RWPE1 (cell line): ENCODE measurements around the gene DNAJC5.

ENCODE experiments used
- CTCF ChIA-PET: fragments of 350-600 bp; sonication (Branson Sonifier 250); formaldehyde crosslinking; extraction: SDS; loops from one replicate; lab custom pipeline; 2021; lab: Yijun Ruan, JAX
- POLR2A ChIA-PET: fragments of 400-600 bp; formaldehyde crosslinking; extraction: SDS; loops from one replicate; lab custom pipeline; 2020; ENCODE audit warnings: antibody characterized with exemption; ENCODE audit not compliant: low non-redundant PET; lab: Yijun Ruan, JAX
- DNase-seq: peaks from one replicate; pipeline ENCODE4 v3.0.0; 2012; ENCODE audit warnings: low spot score
- H3K27ac ChIP-seq: fragments of 450-650 bp; 2 replicates; pipeline ENCODE4 v1.5.1; 2017
- TF ChIP-seq, protein P1 (sequence below): fragments of 450-650 bp; conservative IDR thresholded peaks from 2 replicates; pipeline ENCODE4 v1.5.1; 2017; ENCODE audit warnings: low read depth, mild to moderate bottlenecking

The DNAJC5 gene

DNA sequence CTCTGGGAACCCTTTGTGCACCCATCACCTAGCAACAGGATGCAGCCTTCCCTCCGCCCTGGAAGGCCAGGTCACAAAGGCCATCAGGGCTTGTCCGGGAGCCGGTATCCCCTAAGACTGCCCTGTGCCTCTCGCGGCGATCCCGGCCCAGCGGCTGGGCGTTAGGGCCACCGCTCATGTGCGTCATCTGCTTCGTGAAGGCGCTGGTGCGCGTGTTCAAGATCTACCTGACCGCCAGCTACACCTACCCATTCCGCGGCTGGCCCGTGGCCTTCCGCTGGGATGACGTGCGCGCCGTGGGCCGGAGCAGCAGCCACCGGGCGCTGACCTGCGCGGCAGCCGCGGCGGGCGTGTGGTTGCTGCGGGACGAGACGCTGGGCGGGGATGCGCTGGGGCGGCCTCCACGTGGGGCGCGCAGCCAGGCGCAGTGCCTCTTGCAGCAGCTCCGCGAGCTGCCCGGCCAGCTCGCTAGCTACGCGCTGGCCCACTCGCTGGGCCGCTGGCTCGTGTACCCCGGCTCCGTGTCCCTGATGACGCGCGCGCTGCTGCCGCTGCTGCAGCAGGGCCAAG lies 33.5 kb upstream of the DNAJC5 start, which contains the start of gene ABHD16B:
TSS of gene ABHD16B (plus strand) at position 134 of the 570 bp plus-strand sequence. CDS start at position 177, 43 bp downstream.
- DNase-seq, result no peak
- TF ChIP-seq, protein P1, sequence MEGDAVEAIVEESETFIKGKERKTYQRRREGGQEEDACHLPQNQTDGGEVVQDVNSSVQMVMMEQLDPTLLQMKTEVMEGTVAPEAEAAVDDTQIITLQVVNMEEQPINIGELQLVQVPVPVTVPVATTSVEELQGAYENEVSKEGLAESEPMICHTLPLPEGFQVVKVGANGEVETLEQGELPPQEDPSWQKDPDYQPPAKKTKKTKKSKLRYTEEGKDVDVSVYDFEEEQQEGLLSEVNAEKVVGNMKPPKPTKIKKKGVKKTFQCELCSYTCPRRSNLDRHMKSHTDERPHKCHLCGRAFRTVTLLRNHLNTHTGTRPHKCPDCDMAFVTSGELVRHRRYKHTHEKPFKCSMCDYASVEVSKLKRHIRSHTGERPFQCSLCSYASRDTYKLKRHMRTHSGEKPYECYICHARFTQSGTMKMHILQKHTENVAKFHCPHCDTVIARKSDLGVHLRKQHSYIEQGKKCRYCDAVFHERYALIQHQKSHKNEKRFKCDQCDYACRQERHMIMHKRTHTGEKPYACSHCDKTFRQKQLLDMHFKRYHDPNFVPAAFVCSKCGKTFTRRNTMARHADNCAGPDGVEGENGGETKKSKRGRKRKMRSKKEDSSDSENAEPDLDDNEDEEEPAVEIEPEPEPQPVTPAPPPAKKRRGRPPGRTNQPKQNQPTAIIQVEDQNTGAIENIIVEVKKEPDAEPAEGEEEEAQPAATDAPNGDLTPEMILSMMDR, result no peak
- ChIA-PET POLR2A (interaction anchor here (0.7 kb wide), 1 partner anchor 104 kb away, joined by 4 read pairs; no protein-coding TSS in a partner anchor), CTCF (interaction anchor here (0.7 to 2.0 kb wide), 2 partner anchors 9 to 155 kb away, joined by 3 to 8 read pairs; no protein-coding TSS in a partner anchor)
- H3K27ac ChIP-seq, result peak within 1 kb of the TSS; percentile 40

- ChIA-PET CTCF (interaction anchor here (0.7 to 2.0 kb wide), 2 partner anchors 9 to 155 kb away, joined by 3 to 8 read pairs; no protein-coding TSS in a partner anchor), POLR2A (interaction anchor here (0.6 to 1.2 kb wide), 4 partner anchors 32 to 325 kb away, joined by 3 to 4 read pairs (median 3); partner anchors contain the start of gene PTK6)
- H3K27ac ChIP-seq, result peak overlapping the region; percentile 96
- TF ChIP-seq, protein P1, result no peak
- no peak for DNase-seq
These were observed 32.7 kb upstream of the DNAJC5 start for GRCh38 chr20:63861981-63862901.

DNA sequence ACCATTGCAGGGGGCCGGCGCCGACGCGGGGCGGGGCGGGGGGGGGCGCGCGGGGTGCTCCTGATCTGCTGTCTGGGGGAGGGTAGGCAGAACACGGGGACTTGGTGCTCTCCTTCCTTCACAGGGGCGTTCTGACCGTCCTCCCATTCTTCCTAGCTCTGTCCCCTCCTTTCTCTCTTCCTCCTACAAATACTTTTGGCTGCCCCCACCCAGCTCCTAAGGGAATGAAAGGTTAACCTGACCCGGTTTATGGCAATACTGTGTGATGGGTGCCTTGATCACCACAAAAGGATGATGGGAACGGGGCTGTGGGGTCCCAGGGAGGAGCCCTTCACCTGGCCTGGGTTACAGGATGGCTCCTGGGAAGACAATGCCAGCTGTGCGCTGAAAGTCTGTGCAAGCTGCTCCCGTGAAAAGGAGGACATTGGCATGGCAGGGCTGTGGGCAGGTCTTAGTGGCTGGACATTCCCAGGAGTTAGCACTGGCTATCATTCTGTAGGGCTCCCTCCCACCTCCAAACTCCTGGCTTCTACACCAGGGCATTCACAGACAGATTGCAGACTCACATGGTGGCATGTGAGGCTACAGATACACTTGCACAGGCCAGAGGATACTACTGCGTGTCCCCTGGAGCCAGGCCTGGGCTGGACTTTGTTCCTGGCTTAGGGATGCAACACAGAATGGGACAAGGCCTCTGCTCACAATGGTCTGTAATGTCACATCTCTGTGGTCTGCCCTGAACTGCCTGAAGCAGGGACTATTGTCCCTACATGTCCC lies 31.7 kb upstream of the DNAJC5 start:
- ChIA-PET CTCF (interaction anchor here (0.6 to 2.4 kb wide), 7 partner anchors 8 to 282 kb away, joined by 3 to 11 read pairs (median 4); partner anchors contain the start of gene LIME1), POLR2A (interaction anchor here (0.6 to 1.2 kb wide), 5 partner anchors 12 to 326 kb away, joined by 3 read pairs; partner anchors contain the start of gene PTK6)
- TF ChIP-seq, protein P1, result no peak
- H3K27ac ChIP-seq, result peak overlapping the region; percentile 96
- DNase-seq, result no peak

DNA sequence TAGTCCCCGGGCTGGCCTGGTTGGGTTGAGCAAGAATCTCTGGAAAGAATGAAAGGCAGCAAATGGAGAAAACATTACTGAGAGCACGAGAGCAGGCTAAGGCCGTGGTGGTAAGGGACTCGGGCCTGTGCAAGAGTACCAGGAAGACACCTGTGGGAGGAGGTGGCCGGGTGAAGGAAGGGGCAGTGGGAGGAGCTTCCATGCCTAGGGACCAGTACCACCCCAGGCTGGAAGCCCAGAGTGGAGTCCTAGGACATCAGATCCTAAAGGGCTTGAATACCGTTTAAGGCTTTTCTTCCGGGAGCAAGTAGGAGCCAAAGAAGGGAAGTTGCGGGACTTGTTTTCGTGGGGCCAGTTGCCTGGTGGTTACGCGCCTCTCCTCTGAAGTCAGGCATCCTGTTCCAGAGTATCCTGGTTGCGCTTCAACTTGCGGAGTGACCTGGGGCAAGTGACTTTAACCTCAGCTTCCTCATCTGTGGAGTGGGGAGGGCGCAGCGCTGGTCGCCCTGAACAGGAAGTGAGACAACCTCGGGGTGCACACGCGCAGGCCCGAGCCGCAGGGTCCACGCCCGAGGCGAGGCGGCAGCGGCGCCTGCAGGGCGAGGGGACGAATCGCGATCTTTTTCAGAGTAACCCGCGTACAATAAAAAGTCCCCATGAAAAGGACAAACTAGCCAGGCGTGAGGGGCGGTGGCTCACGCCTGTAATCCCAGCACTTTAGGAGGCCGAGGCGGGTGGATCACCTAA lies 31.0 kb upstream of the DNAJC5 start:
- POLR2A ChIA-PET, result interaction anchor here (0.6 to 2.5 kb wide), 8 partner anchors 10 to 117 kb away, joined by 3 to 10 read pairs (median 3); partner anchors contain the start of gene PRPF6

DNA sequence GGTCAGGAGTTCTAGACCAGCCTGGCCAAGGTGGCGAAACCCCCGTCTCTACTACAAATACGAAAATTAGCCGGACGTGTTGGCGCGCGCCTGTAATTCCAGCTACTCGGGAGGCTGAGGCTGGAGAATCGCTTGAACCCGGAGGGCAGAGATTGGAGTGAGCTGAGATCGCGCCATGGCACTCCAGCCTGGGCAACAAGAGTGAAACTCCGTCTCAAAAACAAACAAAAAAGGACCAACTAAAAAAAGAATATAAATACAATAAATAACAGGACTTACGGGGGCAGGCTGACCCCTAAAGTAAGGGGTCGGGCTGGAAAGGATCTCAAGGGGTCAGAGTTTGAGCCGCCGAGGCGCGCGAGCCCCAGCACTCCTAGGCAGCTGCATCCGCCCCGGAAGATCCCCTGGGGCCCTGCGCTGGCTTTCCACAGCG lies 30.4 kb upstream of the DNAJC5 start:
- ChIA-PET CTCF (interaction anchor here (0.6 to 2.4 kb wide), 12 partner anchors 10 to 1142 kb away, joined by 3 to 11 read pairs (median 5); partner anchors contain the start of gene LIME1), POLR2A (interaction anchor here (0.6 to 2.5 kb wide), 15 partner anchors 10 to 303 kb away, joined by 3 to 10 read pairs (median 3); partner anchors contain the start of gene PRPF6)
- TF ChIP-seq, protein P1, result peak; percentile 44
- peak overlapping the region; percentile 96 for H3K27ac ChIP-seq
- DNase-seq, result no peak

More for the DNA sequence above, 31.0 kb upstream of the DNAJC5 start:
- CTCF ChIA-PET, result interaction anchor here (0.6 to 2.4 kb wide), 11 partner anchors 9 to 1141 kb away, joined by 3 to 11 read pairs (median 4); partner anchors contain the start of gene LIME1
- peak overlapping the region; percentile 96 for H3K27ac ChIP-seq
- peak; percentile 78 for DNase-seq
- TF ChIP-seq, protein P1, result peak; percentile 94
